Measurements from ENCODE around the gene FRMD4A.

FRMD4A gene

DNA sequence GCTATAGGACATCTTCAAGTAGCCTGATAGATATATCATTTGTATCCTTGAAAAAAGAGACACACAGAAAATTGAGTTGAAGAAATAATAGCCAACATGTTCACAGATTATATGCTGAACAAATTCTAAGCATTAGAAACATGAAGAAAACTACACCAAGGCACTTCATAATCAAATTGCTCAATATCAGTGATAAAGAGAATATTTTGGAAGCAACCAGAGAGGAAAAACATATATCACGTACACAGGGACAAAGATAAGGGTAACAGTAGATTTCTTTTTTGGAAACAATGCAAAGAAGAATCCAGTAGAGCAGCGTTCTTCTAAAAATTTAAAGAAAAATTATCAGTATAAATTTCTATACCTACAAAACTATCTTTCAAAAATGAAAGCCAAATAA, 6.0 kb upstream of the FRMD4A start:
- no peak for DNase-seq

DNA sequence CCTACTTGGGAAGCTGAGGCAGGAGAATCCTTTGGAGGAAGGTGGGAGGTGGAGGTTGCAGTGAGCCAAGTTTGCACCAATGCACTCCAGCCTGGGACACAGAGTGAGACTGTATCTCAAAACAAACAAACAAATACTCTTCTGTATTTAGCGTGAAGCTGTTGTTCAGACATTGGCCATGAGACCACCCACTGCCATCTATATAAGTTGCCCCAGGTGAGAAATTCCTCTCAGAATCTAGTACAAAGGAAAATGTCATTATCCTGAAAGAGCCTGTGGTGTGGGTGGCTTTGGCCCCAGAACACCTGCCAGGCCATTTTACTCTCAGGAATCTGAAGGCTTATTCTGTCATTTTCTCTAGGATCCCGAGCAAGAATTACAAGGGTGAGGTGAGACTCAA, 4.0 kb upstream of the FRMD4A start:
- no peak for DNase-seq

DNA sequence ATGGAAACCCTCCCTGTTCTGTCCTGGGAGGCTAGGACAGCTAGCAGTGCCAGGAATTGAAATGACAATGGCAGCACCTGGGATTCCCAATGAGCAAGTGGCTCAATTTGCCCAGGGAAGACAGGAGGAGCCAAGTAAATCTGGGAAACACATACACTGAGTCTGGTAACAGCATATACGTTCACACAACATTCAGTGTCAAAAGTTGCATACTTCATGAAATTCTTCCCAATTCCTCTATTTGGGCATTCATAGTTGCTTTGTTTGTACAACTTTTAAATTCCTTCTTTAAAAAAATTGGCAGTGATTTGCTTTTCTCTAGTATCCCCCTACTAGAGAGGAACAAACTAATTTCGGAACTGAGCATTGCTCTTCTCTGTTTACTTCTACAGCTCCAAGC, 2.9 kb upstream of the FRMD4A start:
- no peak for DNase-seq

DNA sequence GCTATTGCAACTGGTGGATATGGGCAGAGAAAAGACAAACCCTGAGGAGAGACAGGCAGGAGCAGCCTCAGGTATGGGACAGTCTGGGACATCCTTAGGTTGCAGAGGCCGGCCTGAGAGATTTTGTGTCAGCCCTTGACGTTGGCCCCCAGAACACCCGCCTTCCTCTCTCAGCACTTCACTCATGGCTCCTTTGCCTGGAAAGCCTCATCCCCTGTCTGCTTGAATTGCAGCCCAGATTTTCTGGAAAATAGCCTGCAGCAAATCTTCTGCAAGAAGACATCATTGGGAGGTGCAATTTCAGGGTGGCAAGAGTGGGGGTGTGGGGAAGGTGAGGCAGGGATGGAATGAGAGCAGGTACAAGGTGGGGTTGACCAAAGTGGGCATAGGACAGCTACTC, 2.2 kb upstream of the FRMD4A start:
- DNase-seq = no peak

DNA sequence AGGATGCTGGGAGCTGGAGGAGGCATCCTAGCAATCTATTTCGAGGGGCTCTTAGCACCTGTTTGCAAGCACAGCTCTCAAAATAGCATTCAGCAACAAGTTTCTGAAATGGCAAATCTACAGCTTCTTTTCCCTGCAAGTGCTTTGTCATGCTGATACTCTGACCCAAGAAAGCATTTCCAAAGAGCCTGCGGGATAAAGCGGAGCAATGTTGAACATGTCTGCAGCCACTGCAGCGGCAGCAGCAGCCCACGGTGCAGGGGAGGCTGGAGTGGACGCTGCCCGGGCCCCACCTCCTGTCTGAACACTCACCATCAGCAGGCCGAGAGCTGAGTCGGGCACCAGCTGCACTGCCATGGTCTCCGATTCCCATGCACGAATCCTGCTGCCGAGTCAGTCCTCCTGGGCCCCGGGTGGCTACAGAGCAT, 964 bp downstream of the FRMD4A start:
- no peak for DNase-seq

DNA sequence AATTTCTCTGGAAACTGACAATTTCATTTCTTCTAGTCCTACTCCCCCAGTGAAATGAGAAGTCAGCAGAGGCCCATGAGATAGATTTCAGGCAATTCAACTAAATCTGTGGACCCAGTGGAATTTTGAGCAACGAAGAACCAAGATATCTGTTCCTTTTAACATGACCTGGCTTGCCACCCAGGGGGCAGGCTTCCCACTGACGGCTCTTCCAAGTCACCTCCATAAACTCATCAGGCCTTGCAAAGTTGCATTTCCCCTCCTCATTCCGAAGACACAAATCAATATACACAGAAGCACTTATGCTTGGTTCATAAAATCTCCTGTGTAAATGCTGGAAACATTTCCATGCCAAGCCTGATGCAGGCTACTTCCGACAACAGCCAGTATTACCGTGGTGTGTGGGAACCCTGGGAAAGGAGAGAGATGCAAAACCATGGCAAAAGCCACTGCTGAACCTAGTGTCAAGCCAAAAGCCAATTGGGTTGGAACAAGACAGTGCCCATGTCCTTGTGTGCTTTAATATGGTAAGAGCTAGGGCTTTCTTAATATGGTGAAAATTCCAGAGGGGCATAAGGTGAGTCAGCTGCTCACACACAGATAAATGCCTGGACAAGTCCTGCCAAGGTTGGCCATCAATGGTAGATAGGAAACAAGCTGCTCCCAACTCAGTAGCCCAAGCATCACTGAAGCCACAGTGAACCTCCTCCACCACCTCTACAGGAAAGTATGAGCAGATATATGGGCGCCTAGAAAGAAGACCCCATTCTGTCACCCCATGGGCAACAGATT, 1.6 kb downstream of the FRMD4A start:
- DNase-seq = no peak

DNA sequence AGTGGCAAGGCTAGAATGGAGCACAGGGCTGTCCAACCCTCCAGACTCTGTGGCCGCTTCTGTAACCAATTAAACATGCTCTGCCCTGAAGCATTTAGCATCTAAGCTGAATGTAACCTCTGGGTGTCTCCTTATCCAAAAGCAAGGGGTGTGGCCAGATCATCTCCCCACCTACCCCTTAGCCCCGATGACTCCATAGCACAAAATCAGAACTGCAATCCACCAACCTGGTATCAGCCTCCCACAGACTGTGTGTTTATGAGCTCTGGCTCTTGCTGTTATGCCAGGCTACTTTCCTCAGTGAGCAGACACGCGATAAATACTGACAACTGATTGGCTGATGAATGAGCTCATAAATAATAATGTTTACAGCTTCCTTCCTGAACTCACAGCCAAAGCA, 3.2 kb downstream of the FRMD4A start:
- no peak for DNase-seq

DNA sequence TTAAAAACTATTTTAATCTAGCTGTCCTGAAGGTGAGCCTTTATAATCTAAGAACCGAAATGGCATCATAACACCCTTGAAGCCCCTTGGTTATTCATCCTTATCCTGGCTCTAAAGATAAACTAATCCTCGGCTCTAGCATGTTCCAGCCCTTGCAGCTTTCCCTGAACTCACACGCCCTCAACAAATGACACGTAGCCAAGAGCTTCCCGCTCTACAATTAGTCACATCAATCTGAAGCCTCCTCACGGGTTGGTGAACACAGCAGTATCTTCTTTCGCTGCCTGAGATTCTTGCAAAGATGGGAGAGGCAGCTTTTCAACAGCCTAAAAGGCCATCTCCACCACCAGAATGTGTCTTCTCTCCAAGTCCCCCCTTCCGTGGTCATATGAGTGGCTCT, 4.1 kb downstream of the FRMD4A start:
- DNase-seq = no peak

DNA sequence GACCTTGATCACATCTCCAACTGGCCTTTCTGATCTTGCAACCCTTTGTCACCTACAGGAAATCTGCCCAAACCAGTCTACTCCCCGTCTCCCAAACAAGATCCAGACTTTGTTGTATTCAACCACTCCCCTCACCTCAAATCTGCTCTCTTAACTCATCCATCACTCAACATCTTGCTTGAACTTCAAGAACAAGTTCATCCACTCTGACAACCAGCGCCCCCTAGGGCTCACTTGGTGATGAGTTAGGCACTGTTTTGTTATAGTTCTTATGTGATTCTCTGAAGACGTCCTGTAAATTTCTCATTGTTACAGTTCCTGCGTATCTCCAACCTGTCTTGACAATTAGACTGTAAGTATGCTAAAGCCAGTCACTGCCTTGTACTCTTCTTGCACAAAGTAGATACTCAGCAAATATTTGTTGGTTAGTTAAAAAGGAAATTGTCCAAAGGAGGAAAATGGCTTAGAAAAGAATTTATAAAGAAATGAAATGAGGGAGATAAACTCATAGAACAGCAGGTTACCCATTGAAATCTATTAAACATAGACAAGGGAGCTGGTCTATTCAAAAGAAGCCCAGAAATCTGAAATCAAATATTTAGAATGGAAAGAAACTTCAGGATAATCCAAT, 5.3 kb downstream of the FRMD4A start:
- peak; percentile 32 for DNase-seq

DNA sequence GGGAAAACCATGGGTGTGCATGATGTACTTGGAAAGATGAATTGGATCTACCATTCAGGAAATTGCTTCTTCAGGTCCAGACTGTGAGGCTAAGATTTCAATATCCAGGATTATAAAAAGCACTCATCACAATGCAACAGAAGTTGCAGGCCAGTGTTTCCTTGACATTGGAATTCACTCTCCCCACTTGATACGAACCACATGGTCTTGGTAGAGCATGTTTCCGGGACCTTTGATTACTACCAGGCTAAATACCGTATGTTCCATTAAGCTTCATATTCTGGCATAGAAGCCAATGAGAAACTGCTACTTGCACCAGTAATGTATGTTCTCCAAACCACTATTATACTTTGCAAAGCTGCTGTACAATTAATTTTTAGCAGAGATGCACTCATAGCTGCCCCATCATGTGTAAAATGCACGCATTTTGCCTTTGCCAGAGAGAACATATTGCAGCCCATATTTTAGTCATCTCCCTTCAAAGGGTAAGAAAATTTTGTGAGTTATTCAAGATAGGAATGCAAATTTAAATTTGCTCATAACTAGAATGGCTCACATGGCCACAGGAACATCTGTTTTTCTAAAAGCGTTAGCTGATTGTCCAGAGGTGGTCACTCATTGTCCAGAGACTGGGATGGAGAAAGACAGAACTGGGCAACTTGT, 8.1 kb downstream of the FRMD4A start:
- no peak for DNase-seq

DNA sequence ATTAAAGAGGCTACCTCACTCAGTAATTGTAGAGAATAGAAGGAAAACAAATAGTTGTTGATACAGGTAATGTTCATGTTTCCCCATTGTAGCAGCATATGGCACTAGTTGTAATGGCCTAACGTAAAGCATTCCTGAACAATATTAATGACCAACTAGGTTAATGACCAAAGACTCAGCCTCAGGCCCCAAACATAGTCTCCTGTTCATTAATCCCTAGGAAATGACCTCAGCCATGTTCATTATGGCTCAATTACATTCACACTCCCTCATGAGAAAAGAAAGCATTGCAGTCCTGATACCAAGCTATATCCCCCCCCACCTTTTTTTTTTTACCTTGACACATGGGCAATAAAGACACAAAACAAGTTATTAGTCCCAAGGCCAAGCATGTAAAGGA, 12.7 kb downstream of the FRMD4A start:
- DNase-seq = no peak

DNA sequence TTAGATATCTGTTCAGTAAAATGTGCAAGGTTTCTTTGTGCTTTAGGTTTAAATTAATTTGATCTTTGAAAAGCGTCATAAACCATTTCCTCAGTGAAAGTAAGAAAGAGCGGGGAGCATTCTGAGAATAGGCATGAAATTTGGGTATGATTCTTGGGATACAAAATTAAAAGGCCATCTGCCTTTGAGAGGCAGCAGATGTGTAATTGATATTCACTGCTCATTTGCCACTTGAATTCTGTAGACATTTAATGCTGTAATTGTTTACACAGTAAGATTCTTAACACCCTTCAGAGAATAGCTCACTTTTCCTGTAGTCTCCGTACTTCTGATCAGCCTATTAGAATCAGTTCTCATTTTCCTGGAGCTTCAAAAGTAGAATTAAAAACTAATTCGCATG, 18.7 kb downstream of the FRMD4A start:
- DNase-seq = no peak

DNA sequence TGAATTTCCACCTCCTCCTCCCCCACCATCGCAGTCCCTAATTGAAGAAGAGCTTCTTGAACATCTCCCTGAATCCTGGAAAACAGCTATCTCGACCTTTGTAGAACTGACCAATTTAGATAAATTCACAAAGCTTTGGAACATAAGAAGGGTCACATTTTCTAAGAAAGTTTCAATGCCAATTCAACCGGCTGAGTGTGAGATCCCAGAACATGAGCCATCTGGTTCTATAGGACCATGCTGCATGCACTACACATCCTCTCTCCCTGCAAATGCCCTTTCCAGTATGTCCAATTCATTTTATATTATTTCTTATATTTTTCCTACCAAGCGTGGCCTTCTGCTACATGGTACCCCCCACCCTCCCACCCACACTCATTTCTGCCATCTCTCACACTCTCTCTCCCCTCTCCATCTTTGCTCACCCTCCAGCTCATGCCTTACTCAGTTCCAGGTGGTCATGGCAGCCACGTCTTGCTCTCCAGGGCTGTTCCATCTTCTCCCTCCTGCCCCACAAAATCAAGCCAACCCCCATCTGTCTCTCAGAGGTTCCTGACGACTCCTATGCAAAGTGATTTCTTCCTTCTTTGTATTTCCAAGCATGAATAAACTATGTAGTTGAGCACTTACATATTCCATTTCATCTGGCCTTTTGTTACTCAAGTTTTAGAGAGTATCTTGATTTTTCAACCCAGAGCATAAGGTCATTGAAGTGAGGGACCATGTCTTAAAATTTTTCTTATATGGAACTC, 19.3 kb downstream of the FRMD4A start:
- no peak for DNase-seq

DNA sequence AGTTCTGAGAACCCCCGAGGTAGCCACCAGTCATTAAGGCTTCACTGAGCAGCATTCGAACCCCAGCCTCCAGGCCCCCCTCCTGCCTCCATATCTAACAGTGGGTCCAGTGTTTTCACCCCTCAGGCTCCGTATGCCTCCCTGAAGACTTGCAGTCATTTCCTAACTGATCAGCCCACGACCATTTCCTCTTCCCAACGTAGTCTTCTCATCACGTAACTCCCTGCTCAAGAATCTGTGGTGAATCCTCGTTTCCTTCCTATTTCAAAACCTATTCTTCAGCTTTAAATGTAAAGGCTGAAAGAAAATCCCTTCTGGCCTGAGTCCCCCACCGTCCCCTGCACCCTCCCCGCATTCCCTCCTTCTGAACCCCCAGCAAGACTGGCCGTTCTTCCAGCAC, 21.1 kb downstream of the FRMD4A start:
- no peak for DNase-seq

DNA sequence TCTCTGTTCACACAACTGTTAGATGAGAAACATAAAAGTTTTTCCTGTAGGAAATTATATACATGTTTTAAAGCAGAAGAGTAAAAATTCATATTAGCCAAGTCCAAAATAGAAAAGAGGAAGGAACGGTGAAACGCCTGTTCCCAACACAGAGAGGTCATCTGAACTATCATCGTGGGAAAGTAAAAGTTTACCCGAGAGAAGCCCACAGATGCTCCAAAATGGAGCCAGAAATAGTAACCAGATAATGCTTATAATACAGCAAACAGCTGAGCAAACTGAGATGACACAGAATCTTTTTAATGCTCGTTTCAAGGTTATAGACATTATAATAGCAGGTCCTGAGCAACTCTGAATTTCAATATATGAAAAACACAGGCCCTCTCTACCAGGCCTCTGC, 24.5 kb downstream of the FRMD4A start:
- no peak for DNase-seq

DNA sequence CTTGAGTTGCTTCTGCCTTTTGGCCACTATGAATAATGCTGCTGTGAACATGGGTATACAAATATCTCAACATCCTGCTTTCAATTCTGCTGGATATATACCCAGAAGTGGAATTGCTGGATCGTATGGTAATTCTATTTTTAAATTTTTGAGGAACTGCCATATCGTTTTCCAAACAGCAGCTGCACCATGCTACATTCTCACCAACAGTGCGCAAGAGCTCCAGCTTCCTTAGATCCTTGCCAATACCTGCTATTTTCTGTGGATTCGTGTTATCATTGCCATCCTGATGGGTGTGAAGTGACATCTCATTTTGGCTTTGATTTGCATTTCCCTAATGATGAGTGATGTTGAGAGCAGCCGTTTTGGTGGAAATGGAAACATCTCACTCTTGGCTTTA, 26.7 kb downstream of the FRMD4A start:
- no peak for DNase-seq

DNA sequence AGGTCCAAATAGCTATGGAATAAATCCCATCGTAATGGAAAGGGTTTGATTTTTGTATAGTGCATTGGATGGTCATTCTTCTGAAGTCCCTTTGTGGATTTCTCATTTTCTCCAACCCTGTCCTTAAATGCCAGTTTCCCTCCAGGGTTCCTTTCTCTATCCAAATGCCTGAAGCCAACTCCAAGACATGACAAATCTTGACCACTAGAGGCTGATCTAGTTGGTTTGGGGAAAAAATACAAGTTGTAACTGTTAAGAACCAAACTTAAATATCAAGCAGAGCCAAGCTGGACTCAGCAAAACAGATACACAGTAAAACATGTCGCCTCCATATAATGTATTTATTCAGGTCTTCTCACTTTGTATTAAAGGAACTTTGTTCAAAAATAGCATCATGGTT, 28.7 kb downstream of the FRMD4A start:
- no peak for DNase-seq

DNA sequence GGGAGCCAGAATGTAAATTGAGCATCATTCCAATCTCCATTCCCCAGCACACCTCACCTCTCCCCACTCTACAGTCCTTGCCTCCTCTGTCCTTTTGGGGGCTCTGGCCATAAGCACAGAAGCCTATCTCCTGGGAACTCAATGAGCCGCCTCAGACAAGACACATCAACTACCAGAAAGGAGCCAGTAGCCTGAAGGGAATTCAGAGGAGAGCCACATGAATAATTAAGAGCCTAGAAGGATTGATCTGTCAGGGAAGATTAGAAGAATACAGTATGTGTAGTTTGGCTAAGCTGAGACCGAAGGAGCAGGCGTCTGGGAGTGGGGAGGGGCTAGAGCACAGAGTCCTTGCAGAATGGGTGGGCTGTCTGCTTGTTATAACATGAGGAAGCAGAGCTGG, 31.2 kb downstream of the FRMD4A start:
- DNase-seq = no peak

DNA sequence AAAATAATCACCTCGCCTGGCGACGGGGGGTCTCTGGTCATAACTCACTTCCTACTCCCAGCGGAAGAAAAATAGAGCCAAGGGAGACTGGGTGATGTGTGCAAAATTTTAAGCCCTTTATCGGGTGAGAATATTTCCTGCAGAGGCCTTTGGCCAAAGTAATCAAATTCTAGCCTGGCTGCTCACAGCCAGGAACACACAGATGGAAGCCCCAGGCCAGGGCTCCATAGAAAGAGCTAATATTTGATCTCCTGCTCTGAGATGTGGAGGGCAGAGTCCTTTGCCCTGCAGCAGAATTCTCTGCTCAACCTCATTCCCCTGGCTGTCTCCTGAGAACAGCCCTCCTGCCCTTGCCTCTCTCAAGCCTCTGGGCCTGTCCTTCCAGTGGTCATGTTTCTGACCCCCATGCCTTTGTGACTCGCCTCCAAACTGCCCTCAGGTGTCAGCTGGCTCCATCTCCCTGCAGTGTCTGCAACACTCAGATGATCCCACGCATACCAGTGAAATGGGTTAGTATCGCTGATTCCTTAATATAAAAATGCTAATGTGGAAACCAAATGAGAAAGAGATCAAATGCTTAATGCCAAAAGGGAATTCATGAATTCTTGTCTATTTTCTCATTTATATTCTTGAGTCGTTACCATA, 34.5 kb downstream of the FRMD4A start:
- DNase-seq = no peak

DNA sequence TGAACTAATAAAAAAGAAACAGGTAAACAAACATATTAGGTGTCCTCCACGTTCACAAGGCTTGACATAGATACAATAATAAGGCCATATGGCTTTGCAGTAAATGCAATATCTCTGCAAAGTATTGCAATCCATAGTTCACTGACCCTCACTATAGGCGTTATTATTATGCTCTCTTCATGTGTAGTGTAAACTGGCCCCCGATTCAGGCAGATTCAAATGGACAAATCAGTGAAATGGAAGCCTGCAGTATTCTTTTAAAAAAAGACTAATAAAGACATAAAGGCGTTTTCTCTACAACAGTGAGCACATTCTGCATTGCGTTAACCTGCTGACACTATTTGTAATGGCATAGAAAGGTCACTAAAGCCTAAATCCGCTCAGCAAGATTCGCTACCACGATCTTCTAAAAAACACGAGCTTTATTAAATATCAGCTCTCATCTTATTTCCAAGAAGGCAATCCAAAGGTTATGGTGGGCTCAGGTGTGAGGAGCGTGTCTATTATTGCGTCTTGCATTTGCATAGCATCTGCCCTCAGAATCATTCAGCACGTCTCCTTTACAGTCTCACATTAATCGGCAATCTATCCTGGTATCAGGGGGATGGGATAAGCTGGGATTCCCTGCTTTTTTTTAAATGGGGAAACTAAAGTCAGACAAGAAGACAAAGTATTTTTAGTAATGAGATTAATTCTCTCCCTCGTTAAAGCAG, 36.2 kb downstream of the FRMD4A start:
- no peak for DNase-seq

DNA sequence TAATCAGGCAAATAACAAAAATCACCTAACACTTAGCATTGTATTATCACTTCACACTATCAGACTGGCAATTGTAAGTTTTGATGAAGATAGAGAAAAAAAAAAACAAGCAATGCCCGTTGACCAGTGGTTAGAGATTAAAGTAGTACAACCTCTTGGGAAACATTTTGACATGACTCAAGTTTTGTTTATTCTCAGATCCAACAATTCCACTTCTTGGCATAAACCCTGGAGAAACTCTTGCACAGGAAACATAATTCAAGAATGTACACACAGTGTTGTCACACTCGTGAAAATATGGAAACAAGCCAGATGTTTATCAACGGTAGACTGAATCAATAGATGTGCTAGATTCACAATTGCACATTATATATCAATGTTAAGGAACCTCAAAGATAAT, 37.2 kb downstream of the FRMD4A start:
- DNase-seq = no peak

DNA sequence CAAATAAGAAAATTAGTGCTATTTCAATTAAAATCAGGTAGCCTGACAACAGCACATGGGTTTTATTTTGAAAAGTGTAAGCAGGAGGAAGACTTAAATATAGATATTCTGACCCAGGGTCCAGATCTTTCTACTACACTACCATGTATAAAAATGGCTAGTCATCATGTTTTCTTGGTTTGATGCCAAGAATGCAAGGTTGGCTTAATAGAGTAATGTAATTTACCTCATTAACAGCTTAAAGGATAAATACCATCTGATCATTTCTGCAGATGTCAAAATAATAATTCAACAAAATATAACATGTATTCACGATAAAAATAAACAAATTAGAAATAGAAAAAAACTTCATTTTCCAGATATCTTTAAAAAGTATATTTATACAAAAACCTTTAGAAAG, 39.4 kb downstream of the FRMD4A start:
- DNase-seq = no peak

Measured in CD4-positive, alpha-beta T cell treated with Interleukin-15 for 1 hour (primary cell).